GM21529 (cell line): Measurements from ENCODE around the gene EHMT1.

Experiments
- ATAC-seq: cut with Tn5 transposase; IDR thresholded peaks from one replicate; pipeline ENCODE4 v1.9.1; 2021; ENCODE audit not compliant: unreplicated experiment

EHMT1 gene

DNA sequence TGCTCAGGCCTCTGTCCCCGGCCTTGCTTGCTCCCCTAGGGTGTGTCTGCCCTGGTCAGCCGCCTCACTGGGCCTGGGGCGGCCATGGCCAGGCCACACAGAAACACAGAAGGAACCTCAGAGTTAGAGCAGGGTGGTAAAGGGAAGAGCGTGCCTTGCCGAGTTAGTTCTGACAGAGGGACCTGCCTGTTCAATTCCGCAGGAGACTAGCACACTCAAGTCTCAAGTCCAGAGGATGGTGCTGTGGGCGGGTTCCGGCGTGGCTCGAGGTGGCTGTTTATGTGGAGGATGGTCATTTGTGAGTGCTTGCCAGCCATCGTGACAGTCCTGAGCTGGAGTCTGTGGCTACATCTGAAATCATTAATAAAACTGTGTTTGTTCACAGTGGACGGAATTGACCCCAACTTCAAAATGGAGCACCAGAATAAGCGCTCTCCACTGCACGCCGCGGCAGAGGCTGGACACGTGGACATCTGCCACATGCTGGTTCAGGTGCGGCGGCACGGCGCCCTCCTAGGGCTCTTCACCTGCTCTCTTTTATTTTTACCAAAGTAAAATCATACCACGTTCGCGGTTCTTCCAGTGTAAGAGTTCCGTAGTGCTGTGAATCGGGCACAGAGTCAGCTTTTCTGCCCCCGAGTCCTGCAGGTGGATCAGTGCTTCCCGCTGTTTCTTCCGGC is 163.2 kb downstream of the EHMT1 start:
- no peak for ATAC-seq

DNA sequence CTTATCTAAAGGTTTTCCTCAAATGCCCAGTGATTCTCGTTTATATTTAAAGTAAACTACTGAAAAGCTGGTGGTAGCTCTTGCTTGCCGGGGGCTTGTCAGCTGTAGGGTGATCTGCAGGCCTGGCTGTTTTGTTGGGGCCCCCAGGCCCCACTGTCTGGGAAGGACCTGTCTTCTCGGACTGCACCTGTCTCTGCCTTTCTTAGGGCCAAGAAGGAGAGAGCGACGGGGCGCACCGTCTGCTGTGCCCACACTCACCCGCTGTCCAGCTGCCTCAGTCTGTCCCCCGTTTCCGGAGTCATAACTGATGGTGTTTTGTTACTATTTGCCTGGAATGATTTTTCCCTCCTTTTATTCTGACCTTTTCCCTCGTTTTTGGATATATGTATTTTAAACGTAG is 164.7 kb downstream of the EHMT1 start:
- ATAC-seq: no peak

DNA sequence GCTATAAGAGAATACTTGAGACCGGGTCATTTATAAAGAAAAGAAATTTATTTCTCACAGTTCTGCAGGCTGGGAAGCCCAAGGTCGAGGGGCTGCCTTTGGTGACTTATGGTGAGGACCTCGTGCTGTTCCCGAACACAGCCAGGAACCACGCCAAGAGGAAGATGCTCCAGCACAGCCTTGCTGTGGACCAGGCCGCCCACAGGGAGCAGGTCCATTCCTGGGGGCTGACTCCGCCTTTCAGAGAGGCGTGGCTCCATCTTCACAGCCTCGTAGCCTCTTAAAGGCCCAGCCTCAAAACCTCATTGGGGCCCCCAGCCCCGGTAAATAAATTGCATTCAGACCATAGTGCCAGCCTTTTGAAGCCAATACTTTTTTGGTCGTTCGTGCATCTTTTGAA is 165.2 kb downstream of the EHMT1 start:
- ATAC-seq: no peak

DNA sequence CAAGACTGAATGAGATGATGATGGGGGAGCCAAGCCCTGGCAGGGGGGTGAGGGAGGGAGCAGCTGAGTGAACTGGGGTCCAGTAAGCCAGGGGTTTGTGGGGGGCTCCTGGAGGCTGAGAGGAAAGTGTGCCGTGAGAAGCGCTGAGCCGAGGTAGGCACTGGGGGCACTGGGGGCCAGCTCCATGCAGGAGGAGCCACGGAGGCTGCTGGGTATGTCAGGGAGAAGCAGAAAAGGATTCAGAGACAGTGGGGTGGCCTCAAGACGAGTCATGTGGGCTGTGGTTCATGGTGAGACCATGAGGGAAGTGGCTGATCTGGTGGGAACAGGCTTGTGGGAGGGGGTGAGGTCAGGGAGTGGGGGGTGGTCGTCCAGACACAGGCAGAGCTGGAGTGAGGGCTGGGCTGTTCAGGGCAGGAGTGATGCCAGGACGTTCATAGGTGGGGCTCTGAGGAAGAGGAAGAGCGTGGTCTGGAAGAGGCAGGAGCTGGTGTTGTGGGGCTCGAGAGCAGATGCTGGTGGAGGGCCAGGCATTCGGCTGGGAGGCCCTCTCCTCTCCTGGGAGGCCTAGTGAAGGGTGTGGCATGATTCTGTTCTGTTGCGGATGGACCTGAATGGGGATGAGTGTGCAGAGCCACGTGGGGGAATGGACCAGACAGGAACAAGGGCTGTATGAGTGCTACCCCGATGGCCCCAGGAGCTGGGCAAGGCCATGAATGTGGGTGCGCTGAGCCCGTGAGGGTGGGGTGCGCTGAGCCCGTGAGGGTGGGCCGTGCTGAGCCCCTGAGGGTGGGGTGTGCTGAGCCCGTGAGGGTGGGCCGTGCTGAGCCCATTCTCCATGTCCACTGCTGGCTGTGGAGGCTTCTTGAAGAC is 166.1 kb downstream of the EHMT1 start:
- no peak for ATAC-seq

DNA sequence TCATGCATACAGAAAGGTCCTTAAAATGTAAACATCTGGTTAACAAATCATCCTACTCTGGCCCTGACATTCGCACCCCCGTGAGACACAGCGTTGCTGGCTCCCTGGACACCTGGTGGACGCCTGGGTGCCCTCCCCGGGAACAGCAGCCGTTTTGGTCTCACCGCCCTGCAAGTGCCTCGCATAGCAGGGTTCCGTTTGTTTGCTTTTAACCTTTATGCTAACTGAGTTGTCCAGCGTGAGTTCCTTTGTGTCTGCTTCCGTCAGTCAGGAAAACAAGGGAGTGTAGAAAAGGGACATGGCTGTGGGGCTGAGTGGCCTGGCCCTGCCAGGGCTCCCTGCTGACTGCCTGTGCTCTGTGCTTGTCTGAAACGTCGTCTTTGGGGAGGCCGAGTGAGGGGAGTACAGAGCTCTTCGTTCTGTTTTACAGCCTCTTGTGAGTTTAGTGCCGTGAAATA is 166.9 kb downstream of the EHMT1 start:
- no peak for ATAC-seq

DNA sequence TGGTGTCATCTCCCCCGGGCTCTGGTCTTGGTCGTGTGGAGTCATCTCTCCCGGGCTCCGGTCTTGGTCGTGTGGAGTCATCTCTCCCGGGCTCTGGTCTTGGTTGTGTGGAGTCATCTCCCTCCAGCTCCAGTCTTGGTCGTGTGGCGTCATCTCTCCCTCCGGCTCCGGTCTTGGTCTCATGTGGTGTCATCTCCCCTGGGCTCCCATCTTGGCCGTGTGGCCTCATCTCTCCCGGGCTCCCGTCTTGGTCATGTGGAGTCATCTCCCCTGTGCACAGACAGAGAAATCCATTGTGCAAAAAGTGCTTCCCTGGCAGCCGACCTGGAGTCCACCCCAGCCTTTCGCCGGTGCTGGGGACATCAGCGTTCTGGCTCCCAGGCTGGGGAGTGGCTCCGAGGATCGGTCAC is 167.7 kb downstream of the EHMT1 start:
- ATAC-seq: no peak

DNA sequence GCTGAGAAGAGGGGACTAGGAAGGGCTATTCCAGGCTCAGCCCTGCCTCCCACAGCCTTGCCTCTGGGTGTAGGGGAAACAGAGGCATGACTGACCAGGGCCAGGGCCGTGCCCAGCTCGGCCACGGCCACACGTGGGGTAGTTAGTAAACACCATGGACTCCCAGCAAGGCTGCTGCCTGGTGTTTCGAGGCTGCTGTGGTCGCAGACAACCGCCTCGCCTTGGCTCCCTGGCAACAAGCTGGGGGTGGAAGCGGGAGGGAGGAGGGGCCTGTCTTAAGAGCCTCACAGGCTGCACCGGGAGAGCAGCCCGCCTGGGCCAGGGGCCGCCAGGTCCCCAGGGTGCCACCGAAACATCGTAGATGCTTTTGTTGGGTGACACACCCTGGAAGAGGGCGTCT is 168.6 kb downstream of the EHMT1 start:
- ATAC-seq: no peak

DNA sequence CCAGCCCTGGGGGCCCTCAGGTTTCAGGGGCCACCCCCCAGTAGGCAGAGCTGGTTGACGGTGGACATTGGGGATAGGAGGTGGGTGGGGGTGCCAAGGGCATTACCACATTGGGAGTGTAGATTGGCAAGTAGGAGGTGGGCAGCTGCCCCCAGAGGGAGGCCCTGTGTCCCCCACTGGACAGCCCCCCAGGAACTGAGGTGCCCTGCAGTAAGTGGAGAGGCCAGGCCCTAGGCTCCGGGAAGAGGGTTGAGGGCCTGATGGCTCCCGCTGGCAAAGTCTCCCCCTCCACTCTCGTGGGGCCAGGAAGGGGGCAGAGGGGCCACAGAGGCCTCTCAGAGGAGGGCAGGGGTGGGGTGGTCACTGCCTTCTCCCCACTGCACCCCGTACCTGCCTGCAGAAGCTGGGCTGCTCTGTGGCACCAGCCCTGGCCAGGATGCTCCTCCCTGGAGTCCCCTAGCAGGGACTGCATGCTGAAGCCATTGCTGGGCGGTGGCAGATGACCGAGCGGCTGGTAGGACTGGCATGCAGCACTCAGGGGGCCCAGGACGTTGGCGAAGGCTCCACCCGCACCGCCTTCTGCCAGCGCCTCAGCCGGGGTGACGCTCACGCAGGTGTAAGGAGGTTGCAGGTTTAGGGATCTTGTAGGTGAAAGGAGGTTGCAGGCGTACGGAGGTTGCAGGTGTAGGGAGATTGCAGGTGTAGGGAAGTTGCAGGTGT is 169.1 kb downstream of the EHMT1 start:
- no peak for ATAC-seq

DNA sequence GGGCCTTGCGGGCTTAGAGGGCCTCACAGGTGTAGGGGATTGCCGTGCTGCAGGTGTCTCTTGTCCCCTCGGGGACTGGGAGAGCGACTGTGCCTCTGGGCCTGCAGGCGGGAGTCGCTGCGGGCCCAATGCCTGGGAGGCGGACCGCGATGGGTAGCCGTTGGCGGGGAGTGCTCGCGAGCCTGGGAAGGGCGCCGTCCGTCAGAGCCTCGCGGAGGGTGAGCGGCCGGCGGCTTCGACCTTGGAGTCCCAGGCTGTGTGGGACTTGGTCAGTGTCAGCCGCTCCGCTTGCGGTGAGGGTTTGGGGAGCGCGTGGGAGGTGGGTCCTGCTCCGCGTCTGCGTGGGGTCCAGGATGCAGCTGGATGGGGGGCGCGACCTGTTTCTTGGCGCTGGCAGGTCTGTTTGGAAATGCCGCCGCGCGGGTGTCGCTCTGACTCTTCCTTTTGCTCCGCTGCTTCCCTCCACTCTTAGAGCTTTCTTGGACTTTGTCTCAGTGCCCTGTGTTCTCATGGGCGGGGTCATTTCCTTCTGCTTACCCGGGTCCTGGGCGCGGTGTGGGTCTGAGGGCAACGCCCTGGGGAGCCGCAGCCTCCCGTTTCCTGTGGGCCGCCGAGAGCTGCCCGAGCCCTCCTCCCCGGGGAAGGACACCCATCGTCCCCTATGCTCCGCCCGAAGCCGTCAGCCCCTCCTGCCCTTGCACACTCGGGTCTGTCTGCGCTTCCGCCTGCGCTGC is 169.9 kb downstream of the EHMT1 start:
- ATAC-seq: no peak

DNA sequence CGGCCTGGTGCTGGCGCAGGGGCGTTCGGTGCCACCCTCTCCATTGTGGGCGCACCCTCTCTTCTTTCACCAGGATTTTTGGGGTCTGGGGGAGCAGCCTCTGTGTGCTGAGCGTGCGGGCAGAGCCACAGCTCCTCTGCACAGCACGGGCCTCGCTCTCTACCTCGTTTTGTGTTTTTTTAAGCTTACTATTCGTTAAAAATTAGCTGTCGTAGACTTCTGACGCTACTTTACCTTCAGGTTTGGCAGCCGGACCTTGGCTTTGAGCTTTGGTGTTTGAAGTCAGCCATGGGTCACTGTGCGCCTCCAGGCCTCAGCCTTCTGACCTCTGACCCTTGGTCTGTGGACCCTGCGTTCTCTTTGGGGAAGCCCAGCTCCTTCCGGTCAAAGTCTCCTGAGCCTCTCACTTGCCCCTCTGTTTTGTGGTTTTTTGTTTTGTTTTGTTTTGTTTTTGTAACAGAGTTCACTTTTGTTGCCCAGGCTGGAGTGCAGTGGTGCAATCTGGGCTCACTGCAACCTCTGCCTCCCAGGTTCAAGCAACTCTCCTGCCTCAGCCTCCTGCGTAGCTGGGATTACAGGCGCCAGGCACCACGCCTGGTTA is 170.6 kb downstream of the EHMT1 start:
- ATAC-seq: no peak

DNA sequence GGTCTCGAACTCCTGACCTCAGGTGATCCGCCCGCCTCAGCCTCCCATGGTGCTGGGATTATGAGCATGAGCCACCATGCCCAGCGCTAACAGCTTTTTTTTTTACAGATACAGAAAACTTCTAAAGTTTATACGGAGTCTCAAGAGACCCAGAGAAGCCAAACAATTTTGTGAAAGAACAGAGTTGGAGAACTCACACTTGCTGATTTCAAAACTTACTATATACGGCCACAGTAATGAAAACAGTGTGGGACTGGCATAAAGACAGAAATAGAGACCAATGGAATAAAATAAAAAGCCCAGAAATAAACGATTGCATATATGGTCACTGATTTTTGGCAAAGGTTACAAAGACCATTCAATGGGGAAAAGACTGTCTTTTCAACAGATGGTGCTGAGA is 173.1 kb downstream of the EHMT1 start:
- ATAC-seq: no peak

DNA sequence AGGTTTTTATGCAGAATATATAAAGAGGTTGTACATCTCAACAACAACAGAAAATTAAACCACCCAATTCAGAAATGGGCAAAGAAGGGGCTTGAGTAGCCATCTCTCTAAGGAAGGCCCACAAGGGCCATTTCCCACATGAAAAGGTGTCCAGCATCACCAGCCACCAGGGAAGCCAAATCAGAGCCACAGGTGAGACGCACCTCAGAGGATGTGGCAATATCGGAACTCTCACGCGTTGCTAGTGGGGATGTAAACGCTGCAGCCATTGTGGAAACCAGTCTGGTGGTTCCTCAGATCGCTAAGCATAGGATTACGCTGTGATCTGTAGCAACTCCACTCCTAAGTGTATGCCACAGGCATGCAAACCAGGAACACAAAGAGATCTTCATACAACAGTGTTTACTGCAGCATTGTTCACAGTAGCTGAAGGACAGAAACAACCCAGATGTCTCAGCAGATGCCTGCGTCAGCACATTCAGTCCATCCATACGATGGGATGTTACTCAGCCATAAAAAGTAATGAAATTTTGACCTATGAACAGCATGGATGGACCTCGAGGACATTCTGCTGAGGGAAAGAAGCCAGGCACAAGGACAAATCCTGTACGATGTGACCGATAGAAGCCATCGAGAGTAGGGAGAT is 174.5 kb downstream of the EHMT1 start:
- no peak for ATAC-seq

DNA sequence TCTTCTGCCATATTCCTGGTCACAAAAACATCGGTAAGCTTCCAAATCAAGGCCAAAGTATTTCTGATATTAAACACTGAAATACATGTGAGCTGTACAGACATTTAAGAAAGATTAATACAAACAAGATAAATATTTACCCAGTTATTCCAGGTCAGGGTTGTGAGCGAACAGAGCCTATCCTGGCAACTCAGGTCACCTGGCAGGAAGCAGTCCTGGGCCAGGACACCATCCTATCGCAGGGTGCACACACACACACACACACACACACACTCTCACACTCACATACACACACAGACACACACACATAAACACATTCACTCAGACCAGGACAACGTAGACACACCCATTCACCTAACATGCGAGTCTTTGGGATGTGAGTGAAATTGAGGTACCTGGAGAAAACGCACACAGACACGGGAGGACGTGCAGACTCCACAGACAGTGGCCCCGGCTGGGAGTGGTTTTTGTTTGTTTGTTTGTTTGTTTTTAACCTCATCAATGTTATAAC is 176.4 kb downstream of the EHMT1 start:
- no peak for ATAC-seq

DNA sequence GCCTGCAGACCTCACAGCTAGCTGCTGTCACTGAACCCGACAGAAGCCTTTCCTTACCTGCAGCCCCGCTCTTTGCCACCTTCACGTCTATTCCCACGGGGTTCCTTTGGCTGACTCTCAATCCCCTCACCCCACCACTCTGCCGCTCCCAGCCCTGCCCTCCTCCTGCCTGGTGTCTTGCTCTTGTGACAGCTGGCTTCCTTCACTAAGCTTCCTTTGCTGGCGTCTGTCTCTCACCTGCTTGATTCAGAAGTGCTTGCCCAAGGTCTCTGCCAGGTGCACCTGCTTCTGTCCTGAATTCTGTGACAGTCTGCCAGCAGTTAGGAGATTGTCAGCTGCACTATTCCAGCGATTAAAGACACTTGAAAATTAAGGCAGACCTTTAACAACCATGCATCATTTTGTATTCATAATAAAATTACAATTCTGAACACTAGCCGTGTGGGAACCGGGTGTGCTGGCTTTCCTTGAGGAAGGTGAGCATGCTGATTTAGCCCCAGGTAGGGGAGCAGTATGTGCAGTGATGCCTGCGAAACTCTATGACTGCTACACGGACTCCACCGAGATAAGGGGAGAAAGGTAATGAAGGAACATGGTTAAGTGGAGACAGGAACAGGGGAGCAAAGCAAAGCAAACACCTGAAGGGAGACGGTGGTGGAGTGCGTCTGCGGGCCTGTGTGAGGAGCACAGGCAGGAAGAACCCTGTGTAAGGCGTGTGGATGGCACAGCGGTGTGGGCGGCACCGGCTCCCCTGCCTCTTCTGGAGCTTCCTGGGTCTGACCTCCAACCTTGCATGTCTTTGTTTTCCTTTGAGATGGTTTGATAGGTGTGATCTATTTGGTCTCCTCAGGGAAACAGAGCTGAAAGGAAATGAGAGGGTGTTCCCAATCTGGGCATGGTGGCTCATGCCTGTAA is 178.7 kb downstream of the EHMT1 start:
- ATAC-seq: no peak

DNA sequence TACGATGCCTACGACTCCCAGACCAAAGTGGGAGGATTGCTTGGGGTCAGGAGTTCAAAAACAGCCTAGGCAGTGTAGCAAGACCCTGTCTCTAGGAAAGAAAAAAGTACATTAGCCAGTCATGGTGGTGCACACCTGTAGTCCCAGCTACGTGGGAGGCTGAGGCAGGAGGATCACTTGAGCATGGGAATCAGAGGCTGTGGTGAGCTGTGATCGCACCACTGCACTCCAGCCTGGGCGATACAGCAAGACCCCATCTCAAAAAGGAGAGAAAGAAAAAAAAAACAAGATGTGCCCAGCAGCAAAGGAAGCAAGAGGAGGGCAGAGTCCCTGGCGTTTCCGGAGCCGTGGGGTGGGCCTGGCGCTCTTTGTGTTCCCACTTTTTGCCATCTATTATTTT is 179.3 kb downstream of the EHMT1 start:
- no peak for ATAC-seq

DNA sequence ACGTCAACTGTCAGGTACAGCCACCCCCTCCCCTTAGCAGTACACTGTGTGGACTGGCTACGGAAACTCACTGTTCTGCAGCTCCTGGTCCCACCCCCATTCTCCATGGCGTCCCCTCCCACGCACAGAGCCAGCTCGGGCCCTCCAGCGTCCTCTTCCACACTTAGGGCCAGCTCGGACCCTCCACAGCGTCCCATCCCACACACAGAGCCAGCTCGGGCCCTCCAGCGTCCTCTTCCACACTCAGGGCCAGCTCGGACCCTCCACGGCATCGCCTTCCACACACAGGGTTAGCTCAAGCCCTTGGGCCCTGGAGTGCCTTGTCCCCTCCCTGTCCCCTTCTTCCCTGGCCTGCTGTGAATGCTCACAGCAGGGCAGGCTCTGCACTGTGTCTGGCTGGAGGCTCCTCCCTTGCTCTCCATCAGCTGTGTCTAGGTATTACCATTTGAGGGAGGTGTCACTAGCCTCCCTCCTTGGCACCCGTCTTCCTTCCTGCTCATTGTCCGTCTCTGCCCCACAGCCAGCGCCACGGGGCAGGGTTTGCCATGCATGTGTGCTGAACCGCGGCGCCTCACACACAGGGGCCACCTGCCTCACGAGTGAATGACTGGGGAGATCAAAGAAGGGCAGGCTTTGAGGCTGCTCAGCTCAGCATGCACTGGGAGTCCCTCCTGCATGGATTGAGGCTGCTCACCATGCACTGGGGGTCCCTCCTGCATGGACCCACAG is 180.3 kb downstream of the EHMT1 start:
- no peak for ATAC-seq

DNA sequence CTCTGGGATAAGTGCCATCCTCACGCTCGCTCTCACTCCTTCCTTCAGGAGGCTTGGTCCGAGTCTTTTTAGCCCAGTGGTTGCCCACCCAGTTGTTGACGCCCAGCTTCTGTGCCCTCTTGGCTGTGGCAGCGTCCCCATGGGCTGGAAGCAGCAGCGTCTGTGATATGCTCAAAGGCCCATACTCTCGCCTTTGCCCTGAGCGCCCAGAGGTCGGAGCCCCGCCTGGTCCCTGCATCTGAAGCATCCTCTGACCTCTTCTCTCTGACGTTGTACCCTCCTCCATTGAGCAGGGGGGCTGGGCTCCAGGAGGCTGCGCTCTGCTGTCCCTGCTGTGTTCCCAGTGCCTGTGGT is 180.8 kb downstream of the EHMT1 start:
- ATAC-seq: no peak
